CD4-positive, CD25-positive, alpha-beta regulatory T cell (primary cell): Measurements from ENCODE around the gene MGAT1. TPM values are rescaled to one million over a fixed set of nuclear protein-coding genes. Genes with fewer than 3 reads are reported as not detected.
"Not testable (repeated sequence)": the region's sequence is repeated elsewhere in the genome, so short reads cannot be mapped to it uniquely, and the experiment has no call there.

ENCODE experiments used
- ATAC-seq, 2 donors: fragments of 150-1000 bp; cut with Tn5 transposase; one replicate each; pipeline ENCODE4 v1.10.0; 2021; ENCODE audit warnings: low read depth in 2 of 2, moderate number of reproducible peaks in 2 of 2, moderate library complexity in 1 of 2
- DNase-seq, 3 donors: peaks; one replicate each; pipeline versions ENCODE4 v3.0.0 to v3.0.0-alpha.2; 2012 to 2022; ENCODE audit warnings: mixed read lengths in 1 of 3
- H3K27ac ChIP-seq: one replicate; pipeline ENCODE4 v1.7.0; 2013; ENCODE audit warnings: mild to moderate bottlenecking, low read length; ENCODE audit not compliant: insufficient read depth, poor library complexity, severe bottlenecking
- H3K27me3 ChIP-seq: one replicate; pipeline ENCODE4 v1.7.0; 2013; ENCODE audit warnings: low read length; ENCODE audit not compliant: control insufficient read depth, insufficient read depth
- H3K36me3 ChIP-seq: one replicate; pipeline ENCODE4 v1.7.0; 2013; ENCODE audit warnings: mild to moderate bottlenecking, low read length, moderate library complexity; ENCODE audit not compliant: control insufficient read depth, insufficient read depth
- H3K4me1 ChIP-seq: 2 replicates; pipeline ENCODE4 v1.7.0; 2013; ENCODE audit warnings: mild to moderate bottlenecking, low read length; ENCODE audit not compliant: insufficient read depth, control insufficient read depth, poor library complexity, severe bottlenecking
- H3K4me3 ChIP-seq: one replicate; pipeline ENCODE4 v1.7.0; 2013; ENCODE audit warnings: low read depth, mild to moderate bottlenecking, low read length, moderate library complexity
- H3K9me3 ChIP-seq, 2 experiments: 1 replicate in 1 of 2; 2 replicates in 1 of 2; pipeline ENCODE4 v1.7.0; 2013; ENCODE audit warnings: low read length in 2 of 2, mild to moderate bottlenecking in 1 of 2, moderate library complexity in 1 of 2; ENCODE audit not compliant: control insufficient read depth in 2 of 2
- H3K27ac Mint-ChIP-seq, 3 donors: one replicate each; pipeline ENCODE4 v1.8.0; 2020 to 2022; ENCODE audit warnings: mild to moderate bottlenecking in 3 of 3, mixed read lengths in 3 of 3, moderate library complexity in 2 of 3
- H3K27me3 Mint-ChIP-seq: one replicate; pipeline ENCODE4 v1.8.0; 2022; ENCODE audit warnings: mild to moderate bottlenecking, mixed read lengths
- H3K36me3 Mint-ChIP-seq: one replicate; pipeline ENCODE4 v1.8.0; 2020; ENCODE audit warnings: mixed read lengths
- H3K4me1 Mint-ChIP-seq, 4 donors: one replicate each; pipeline ENCODE4 v1.8.0; 2020 to 2022; ENCODE audit warnings: mixed read lengths in 4 of 4, mild to moderate bottlenecking in 1 of 4
- H3K4me3 Mint-ChIP-seq, 4 donors: one replicate each; pipeline ENCODE4 v1.8.0; 2020 to 2022; ENCODE audit warnings: mild to moderate bottlenecking in 4 of 4, mixed read lengths in 4 of 4, moderate library complexity in 3 of 4
- H3K9me3 Mint-ChIP-seq, 7 donors: one replicate each; pipeline ENCODE4 v1.8.0; 2020 to 2022; ENCODE audit warnings: mixed read lengths in 7 of 7, mild to moderate bottlenecking in 3 of 7, moderate library complexity in 2 of 7
- polyA plus RNA-seq, 4 donors: library from polyadenylated mRNA; unstranded; fragments of 300-500 nt; fragmentation: Illumina TruSeq; gene quantifications; one replicate each; pipeline ENCODE4 v1.2.3, GENCODE V29; 2021
- total RNA-seq: library from RNA; stranded (reverse); gene quantifications from one replicate; pipeline ENCODE4 v1.2.3, GENCODE V29; 2022

The MGAT1 gene
- total and polyA plus RNA-seq, 5 donors from 2014 or later: 106 to 210 (median 192) TPM

- H3K9me3 Mint-ChIP-seq: no peaks in the 10 kb centered on the region
- H3K36me3 Mint-ChIP-seq: peaks cover 8% of the 10 kb centered on the region
- H3K4me1 Mint-ChIP-seq: peaks cover 20 to 65% (median 29%) of the 10 kb centered on the region in 4 donors
- DNase-seq (no peak), ATAC-seq (no peak)
- no peak overlapping the region for H3K4me3 Mint-ChIP-seq
- Histone ChIP-seq H3K27ac (no peak overlapping the region), H3K4me3 (no peak overlapping the region), H3K4me1 (peaks cover 12% of the 10 kb centered on the region), H3K36me3 (peaks cover 69% of the 10 kb centered on the region), H3K9me3 (no peaks in the 10 kb centered on the region), H3K27me3 (no peaks in the 10 kb centered on the region)
- H3K27me3 Mint-ChIP-seq: no peaks in the 10 kb centered on the region
- no peak overlapping the region for H3K27ac Mint-ChIP-seq
Observed at GRCh38 chr5:180790524-180790923, 12.1 kb downstream of the MGAT1 start.

DNA sequence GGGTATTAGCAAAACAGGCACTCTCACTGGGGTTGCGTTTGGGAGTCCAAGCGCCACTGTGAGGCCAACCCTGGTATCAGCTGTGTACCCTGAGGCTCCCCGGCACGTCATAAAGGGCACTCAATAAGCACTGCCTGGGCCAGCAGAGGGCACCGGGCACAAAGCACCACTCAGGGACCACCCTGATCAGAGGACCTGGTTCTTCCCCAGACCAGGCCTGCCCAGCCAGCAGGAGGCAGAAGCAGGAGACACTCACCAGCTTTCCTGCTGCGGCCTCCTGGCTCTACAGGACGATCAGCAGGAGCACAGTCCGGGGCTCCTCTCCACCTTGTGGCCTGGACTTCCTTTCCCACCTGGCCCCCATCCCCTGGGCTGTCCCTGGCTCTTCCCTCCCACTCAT lies 12.6 kb downstream of the MGAT1 start:
- H3K36me3 Mint-ChIP-seq: peaks cover 4% of the 10 kb centered on the region
- DNase-seq: peak in 1 of 3 donors; percentile 20
- H3K27me3 Mint-ChIP-seq: no peaks in the 10 kb centered on the region
- H3K27ac ChIP-seq: no peak overlapping the region
- peaks cover 8% of the 10 kb centered on the region for H3K4me1 ChIP-seq
- ATAC-seq: peak in 1 of 2 donors; percentile 46
- H3K4me3 ChIP-seq: no peak overlapping the region
- H3K36me3 ChIP-seq: peaks cover 64% of the 10 kb centered on the region
- no peaks in the 10 kb centered on the region for H3K9me3 ChIP-seq
- H3K27ac Mint-ChIP-seq: peak overlapping the region in 2 of 3 donors; percentile 44 to 52
- no peaks in the 10 kb centered on the region for H3K9me3 Mint-ChIP-seq
- no peak overlapping the region for H3K4me3 Mint-ChIP-seq
- H3K27me3 ChIP-seq: no peaks in the 10 kb centered on the region
- peaks cover 15 to 64% (median 25%) of the 10 kb centered on the region in 4 donors for H3K4me1 Mint-ChIP-seq

GRCh38 chr5:180788651-180789410 lies 13.8 kb downstream of the MGAT1 start:
- H3K27me3 ChIP-seq, H3K9me3 ChIP-seq, H3K27ac ChIP-seq, H3K4me3 Mint-ChIP-seq, ATAC-seq, H3K9me3 Mint-ChIP-seq, H3K4me3 ChIP-seq, DNase-seq, H3K27me3 Mint-ChIP-seq, H3K4me1 ChIP-seq, H3K36me3 Mint-ChIP-seq: not testable (repeated sequence)
- Mint-ChIP-seq H3K27ac (peak overlapping the region in 1 of 3 donors; percentile 79), H3K4me1 (peaks cover 12 to 61% (median 20%) of the 10 kb centered on the region in 4 donors)
- H3K36me3 ChIP-seq: peaks cover 52% of the 10 kb centered on the region

DNA sequence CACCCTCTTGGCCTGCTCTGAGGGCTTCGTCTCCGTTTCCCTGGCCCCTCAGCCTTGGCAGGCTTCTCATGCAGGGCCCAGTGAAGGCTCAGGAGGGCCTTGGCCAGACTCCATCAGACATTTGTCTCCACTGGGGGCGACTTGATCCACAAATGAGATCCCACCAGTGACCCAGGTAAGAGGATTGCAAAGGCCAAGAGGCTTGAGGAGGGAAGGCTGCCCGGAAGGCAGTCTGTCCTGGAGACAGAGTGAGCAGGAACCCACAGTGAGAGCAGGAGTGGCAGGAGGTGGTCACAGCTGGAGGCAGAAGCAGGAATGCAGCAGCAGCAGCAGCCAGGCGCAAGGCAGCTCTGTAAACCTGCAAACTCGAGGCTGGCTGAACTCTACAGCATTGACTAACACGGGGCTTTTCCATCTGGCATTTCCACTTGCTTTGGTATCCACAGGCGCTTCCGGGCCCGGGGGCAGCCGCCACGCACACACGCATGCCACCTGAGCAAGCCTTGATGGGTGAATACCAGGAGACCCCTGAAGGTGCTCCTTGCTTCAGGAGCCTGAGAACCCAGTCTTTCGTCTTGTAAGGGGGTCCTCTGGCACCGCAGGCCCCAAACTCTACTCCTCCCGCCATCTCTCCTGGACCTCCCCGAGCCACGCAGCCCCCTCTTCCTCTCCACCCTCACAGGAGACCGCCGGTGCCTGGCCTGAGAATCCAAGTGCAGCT lies 14.7 kb downstream of the MGAT1 start:
- Mint-ChIP-seq H3K4me3 (no peak overlapping the region), H3K36me3 (peaks cover 4% of the 10 kb centered on the region), H3K9me3 (no peaks in the 10 kb centered on the region), H3K4me1 (peaks cover 6 to 56% (median 15%) of the 10 kb centered on the region in 4 donors), H3K27ac (peak overlapping the region in 2 of 3 donors; percentile 52 to 79), H3K27me3 (no peaks in the 10 kb centered on the region)
- Histone ChIP-seq H3K9me3 (no peaks in the 10 kb centered on the region), H3K36me3 (peaks cover 46% of the 10 kb centered on the region), H3K27ac (no peak overlapping the region), H3K4me3 (no peak overlapping the region), H3K4me1 (no peaks in the 10 kb centered on the region), H3K27me3 (no peaks in the 10 kb centered on the region)
- ATAC-seq (no peak), DNase-seq (no peak)

- Histone ChIP-seq H3K36me3 (peaks cover 36% of the 10 kb centered on the region), H3K27ac (peak overlapping the region; percentile 6), H3K4me1 (no peaks in the 10 kb centered on the region), H3K27me3 (no peaks in the 10 kb centered on the region), H3K9me3 (no peaks in the 10 kb centered on the region), H3K4me3 (no peak overlapping the region)
- DNase-seq: no peak
- H3K27me3 Mint-ChIP-seq: no peaks in the 10 kb centered on the region
- peaks cover 4% of the 10 kb centered on the region for H3K36me3 Mint-ChIP-seq
- H3K27ac Mint-ChIP-seq: peak overlapping the region; percentile 52 to 85 (median 63)
- H3K4me1 Mint-ChIP-seq: peaks cover 6 to 62% (median 19%) of the 10 kb centered on the region in 4 donors
- no peaks in the 10 kb centered on the region for H3K9me3 Mint-ChIP-seq
- no peak for ATAC-seq
- peak overlapping the region in 1 of 4 donors; percentile 61 for H3K4me3 Mint-ChIP-seq
Observed at GRCh38 chr5:180786531-180787398, 15.8 kb downstream of the MGAT1 start.

- peak overlapping the region in 2 of 3 donors; percentile 77 to 85 for H3K27ac Mint-ChIP-seq
- H3K36me3 ChIP-seq: peaks cover 26% of the 10 kb centered on the region
- no peak overlapping the region for H3K4me3 ChIP-seq
- H3K4me1 Mint-ChIP-seq: peaks cover 6 to 57% (median 20%) of the 10 kb centered on the region in 4 donors
- DNase-seq: no peak
- H3K4me3 Mint-ChIP-seq: no peak overlapping the region
- no peak for ATAC-seq
- H3K9me3 Mint-ChIP-seq: no peaks in the 10 kb centered on the region
- no peaks in the 10 kb centered on the region for H3K9me3 ChIP-seq
- H3K27me3 Mint-ChIP-seq: no peaks in the 10 kb centered on the region
- no peaks in the 10 kb centered on the region for H3K4me1 ChIP-seq
- H3K36me3 Mint-ChIP-seq: no peaks in the 10 kb centered on the region
- H3K27me3 ChIP-seq: no peaks in the 10 kb centered on the region
- peak overlapping the region; percentile 28 for H3K27ac ChIP-seq
Observed at GRCh38 chr5:180785794-180786221, 16.8 kb downstream of the MGAT1 start.

- peaks cover 21% of the 10 kb centered on the region for H3K36me3 ChIP-seq
- DNase-seq: no peak
- no peaks in the 10 kb centered on the region for H3K27me3 ChIP-seq
- Mint-ChIP-seq H3K4me1 (peaks cover 6 to 52% (median 20%) of the 10 kb centered on the region in 4 donors), H3K36me3 (no peaks in the 10 kb centered on the region), H3K9me3 (no peaks in the 10 kb centered on the region), H3K4me3 (no peak overlapping the region), H3K27me3 (no peaks in the 10 kb centered on the region), H3K27ac (peak overlapping the region in 2 of 3 donors; percentile 77)
- no peaks in the 10 kb centered on the region for H3K4me1 ChIP-seq
- H3K27ac ChIP-seq: no peak overlapping the region
- no peak overlapping the region for H3K4me3 ChIP-seq
- H3K9me3 ChIP-seq: no peaks in the 10 kb centered on the region
- ATAC-seq: no peak
Observed at GRCh38 chr5:180785121-180785781, 17.4 kb downstream of the MGAT1 start.
